Measurements from ENCODE around the gene IKBKG.
"Not testable (repeated sequence)": the region's sequence is repeated elsewhere in the genome, so short reads cannot be mapped to it uniquely, and the experiment has no call there.

Gene IKBKG

DNA sequence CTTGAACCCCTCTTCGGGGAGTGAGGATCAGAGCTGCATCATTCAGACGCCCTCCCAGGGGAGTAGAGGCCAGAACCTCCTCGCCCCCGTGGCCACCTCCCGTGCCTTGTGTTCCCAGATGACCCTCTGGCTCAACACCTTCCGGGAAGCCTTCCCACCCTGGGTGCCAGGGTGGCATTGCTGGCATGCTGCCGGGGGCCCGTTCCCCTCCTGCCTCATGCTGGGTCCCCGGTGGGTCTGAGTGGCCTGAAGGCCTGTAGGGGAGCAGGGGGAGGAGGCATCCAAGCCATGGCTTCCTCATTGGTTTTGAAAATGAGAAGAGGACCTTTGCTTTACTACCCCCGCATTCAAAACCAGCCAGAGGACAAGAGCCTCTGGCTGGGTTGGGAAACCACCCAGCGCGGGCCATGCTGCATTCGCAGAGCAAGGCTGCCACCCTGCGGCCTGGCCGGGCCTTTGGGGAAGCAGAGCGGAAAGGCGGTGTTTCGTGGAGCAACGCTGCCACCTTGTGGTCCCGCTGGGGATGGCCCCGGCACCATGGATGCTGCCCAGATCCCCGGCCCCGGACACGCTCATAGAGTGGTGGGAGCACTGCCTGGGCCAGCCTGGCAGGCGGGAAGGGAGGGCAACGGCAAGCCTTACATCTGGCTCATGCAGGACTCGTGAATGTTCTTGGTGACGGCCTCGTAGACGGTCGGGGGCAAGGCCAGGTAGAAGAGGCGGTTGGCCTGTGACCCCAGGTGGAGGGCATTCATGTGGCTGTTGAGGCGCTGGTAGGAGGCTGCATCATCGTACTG, 12.7 kb upstream of the IKBKG start:
- ATAC-seq (ENCODE audit: low read depth) (peak; percentile 85), DNase-seq (ENCODE audit: low spot score) (peak; percentile 76)
- H3K9me3 ChIP-seq (ENCODE audit: severe bottlenecking) = no peaks in the 10 kb centered on the region
- no peaks in the 10 kb centered on the region for H3K27me3 ChIP-seq (ENCODE audit: insufficient read depth, poor library complexity, severe bottlenecking)
- peaks cover 22% of the 10 kb centered on the region for H3K36me3 ChIP-seq (ENCODE audit: low read depth)
- no peaks in the 10 kb centered on the region for H3K4me1 ChIP-seq (ENCODE audit: insufficient read depth, poor library complexity, severe bottlenecking)
- H3K4me3 ChIP-seq (ENCODE audit: severe bottlenecking) = no peak overlapping the region
- no peak overlapping the region for H3K27ac ChIP-seq (ENCODE audit: poor library complexity, severe bottlenecking)
- peak; percentile 83 for TF ChIP-seq CTCF (IDR thresholded peaks at IDR 0.05; ENCODE audit: poor library complexity, severe bottlenecking)

GRCh38 chrX:154535892-154536291, 11.5 kb upstream of the IKBKG start:
- DNase-seq (ENCODE audit: low spot score) = no peak
- Histone ChIP-seq H3K36me3 (ENCODE audit: low read depth) (peaks cover 26% of the 10 kb centered on the region), H3K4me1 (ENCODE audit: insufficient read depth, poor library complexity, severe bottlenecking) (peaks cover 2% of the 10 kb centered on the region), H3K27me3 (ENCODE audit: insufficient read depth, poor library complexity, severe bottlenecking) (no peaks in the 10 kb centered on the region), H3K27ac (ENCODE audit: poor library complexity, severe bottlenecking) (no peak overlapping the region), H3K4me3 (ENCODE audit: severe bottlenecking) (no peak overlapping the region), H3K9me3 (ENCODE audit: severe bottlenecking) (no peaks in the 10 kb centered on the region)
- no peak for TF ChIP-seq CTCF (IDR thresholded peaks at IDR 0.05; ENCODE audit: poor library complexity, severe bottlenecking)
- no peak for ATAC-seq (ENCODE audit: low read depth)

DNA sequence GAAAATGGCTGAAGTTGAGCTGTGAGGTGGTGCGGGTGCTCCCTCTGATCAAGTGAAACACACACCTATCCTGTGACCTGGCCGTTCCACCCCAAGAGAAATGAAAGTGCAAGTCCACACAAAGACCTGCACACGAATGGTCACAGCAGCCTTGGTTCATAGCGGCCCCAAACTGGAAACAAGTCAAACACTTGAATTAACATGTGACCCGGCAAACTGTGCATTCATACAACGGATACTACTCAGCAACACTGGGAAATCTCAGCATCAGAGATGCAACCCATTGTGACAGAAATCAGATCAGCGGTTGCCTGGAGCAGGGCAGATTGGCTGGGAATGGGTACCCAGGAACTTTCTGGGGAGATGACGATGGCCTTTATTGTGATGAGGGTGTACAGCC, 8.3 kb upstream of the IKBKG start:
- Histone ChIP-seq H3K36me3 (ENCODE audit: low read depth) (peaks cover 25% of the 10 kb centered on the region), H3K4me3 (ENCODE audit: severe bottlenecking) (no peak overlapping the region), H3K9me3 (ENCODE audit: severe bottlenecking) (no peaks in the 10 kb centered on the region), H3K4me1 (ENCODE audit: insufficient read depth, poor library complexity, severe bottlenecking) (peaks cover 17% of the 10 kb centered on the region), H3K27me3 (ENCODE audit: insufficient read depth, poor library complexity, severe bottlenecking) (no peaks in the 10 kb centered on the region), H3K27ac (ENCODE audit: poor library complexity, severe bottlenecking) (no peak overlapping the region)
- no peak for TF ChIP-seq CTCF (IDR thresholded peaks at IDR 0.05; ENCODE audit: poor library complexity, severe bottlenecking)
- DNase-seq (ENCODE audit: low spot score) = no peak
- no peak for ATAC-seq (ENCODE audit: low read depth)

- not testable (repeated sequence) for H3K27me3 ChIP-seq (ENCODE audit: insufficient read depth, poor library complexity, severe bottlenecking); ATAC-seq (ENCODE audit: low read depth); DNase-seq (ENCODE audit: low spot score); H3K9me3 ChIP-seq (ENCODE audit: severe bottlenecking); H3K4me3 ChIP-seq (ENCODE audit: severe bottlenecking)
- peaks cover 17% of the 10 kb centered on the region for H3K4me1 ChIP-seq (ENCODE audit: insufficient read depth, poor library complexity, severe bottlenecking)
- H3K36me3 ChIP-seq (ENCODE audit: low read depth) = peaks cover 22% of the 10 kb centered on the region
- H3K27ac ChIP-seq (ENCODE audit: poor library complexity, severe bottlenecking) = peak overlapping the region; percentile 92
Measured at GRCh38 chrX:154540365-154540764, 7.1 kb upstream of the IKBKG start.

DNA sequence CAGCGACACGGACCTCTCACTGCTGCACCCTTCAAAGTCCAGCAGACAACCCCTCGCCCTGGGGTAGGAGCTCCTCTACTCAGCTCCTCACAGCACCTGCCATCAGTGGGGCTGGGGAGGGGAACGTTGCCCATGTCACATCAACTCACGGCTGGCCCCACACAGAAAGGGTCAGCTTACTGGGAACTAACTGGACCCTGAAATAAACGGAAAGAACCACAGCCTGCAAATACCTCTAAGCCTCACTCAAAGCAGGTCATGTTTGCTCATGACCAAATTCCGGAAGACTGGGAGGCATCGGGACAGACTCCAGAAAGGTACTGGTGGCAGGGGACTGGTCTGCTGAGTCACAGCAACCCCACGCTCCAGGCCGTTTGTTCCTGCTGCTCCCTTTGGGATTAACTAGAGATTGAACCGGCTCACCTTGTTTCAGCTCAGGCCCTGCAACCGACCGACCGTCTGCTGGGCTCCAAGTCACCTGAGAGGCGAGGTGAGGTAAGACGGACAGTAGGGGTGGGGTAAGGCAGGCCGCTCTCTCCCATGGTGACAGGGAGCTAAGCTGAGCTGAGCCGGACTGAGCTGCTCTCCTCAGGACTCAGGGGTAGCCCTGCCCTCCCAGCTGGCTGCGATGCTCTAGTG, 6.4 kb upstream of the IKBKG start:
- peak; percentile 73 for DNase-seq (ENCODE audit: low spot score)
- H3K36me3 ChIP-seq (ENCODE audit: low read depth) = peaks cover 24% of the 10 kb centered on the region
- H3K27me3 ChIP-seq (ENCODE audit: insufficient read depth, poor library complexity, severe bottlenecking) = no peaks in the 10 kb centered on the region
- no peaks in the 10 kb centered on the region for H3K9me3 ChIP-seq (ENCODE audit: severe bottlenecking)
- TF ChIP-seq CTCF (IDR thresholded peaks at IDR 0.05; ENCODE audit: poor library complexity, severe bottlenecking) = no peak
- H3K4me1 ChIP-seq (ENCODE audit: insufficient read depth, poor library complexity, severe bottlenecking) = peaks cover 20% of the 10 kb centered on the region
- no peak overlapping the region for H3K4me3 ChIP-seq (ENCODE audit: severe bottlenecking)
- H3K27ac ChIP-seq (ENCODE audit: poor library complexity, severe bottlenecking) = peak overlapping the region; percentile 92
- peak; percentile 70 for ATAC-seq (ENCODE audit: low read depth)
